GM18520 (cell line): Measurements from ENCODE around the gene STAT6.
"Not testable (repeated sequence)": the region's sequence is repeated elsewhere in the genome, so short reads cannot be mapped to it uniquely, and the experiment has no call there.

Experiments
- ATAC-seq: cut with Tn5 transposase; IDR thresholded peaks from one replicate; pipeline ENCODE4 v1.9.1; 2021; ENCODE audit not compliant: unreplicated experiment

STAT6 gene

GRCh38 chr12:57127101-57127725, 16.1 kb upstream of the STAT6 start:
- ATAC-seq, result no peak

GRCh38 chr12:57126561-57126960, 15.4 kb upstream of the STAT6 start:
- no peak for ATAC-seq

GRCh38 chr12:57126061-57126460, 14.9 kb upstream of the STAT6 start:
- ATAC-seq, result no peak

- no peak for ATAC-seq
Measured at GRCh38 chr12:57124261-57124877, 13.2 kb upstream of the STAT6 start.

GRCh38 chr12:57123813-57124212, 12.7 kb upstream of the STAT6 start:
- no peak for ATAC-seq

- not testable (repeated sequence) for ATAC-seq
Measured at GRCh38 chr12:57120718-57121117, 9.6 kb upstream of the STAT6 start.

GRCh38 chr12:57119294-57120085, 8.3 kb upstream of the STAT6 start:
- ATAC-seq, result no peak

GRCh38 chr12:57118711-57119271, 7.6 kb upstream of the STAT6 start:
- ATAC-seq, result no peak

- ATAC-seq, result no peak
Measured at GRCh38 chr12:57116580-57117281, 5.6 kb upstream of the STAT6 start.

GRCh38 chr12:57112492-57113294, 1.5 kb upstream of the STAT6 start:
- ATAC-seq, result peak; percentile 42

GRCh38 chr12:57110104-57111030, 795 bp downstream of the STAT6 start:
- ATAC-seq, result peak; percentile 40

GRCh38 chr12:57109207-57110103, 1.7 kb downstream of the STAT6 start:
- ATAC-seq, result no peak

- no peak for ATAC-seq
Measured at GRCh38 chr12:57107456-57108155, 3.6 kb downstream of the STAT6 start.

- ATAC-seq, result no peak
Measured at GRCh38 chr12:57106021-57106708, 5.0 kb downstream of the STAT6 start.

GRCh38 chr12:57105011-57105753, 6.0 kb downstream of the STAT6 start:
- no peak for ATAC-seq

GRCh38 chr12:57104292-57104910, 6.8 kb downstream of the STAT6 start:
- no peak for ATAC-seq
